NOMO-1 treated with dmso at 0.1 percent for 144 hours (cell line): ENCODE results near the gene ARHGAP23.

Source experiments
- DNase-seq: peaks from one replicate; lab custom pipeline; 2025; ENCODE audit not compliant: unreplicated experiment; lab: John Stamatoyannopoulos, UW

The ARHGAP23 gene

GRCh38 chr17:38442548-38442947, 14.3 kb downstream of the ARHGAP23 start:
- no peak for DNase-seq

- no peak for DNase-seq
Observed at GRCh38 chr17:38443356-38444031, 15.2 kb downstream of the ARHGAP23 start.

DNA sequence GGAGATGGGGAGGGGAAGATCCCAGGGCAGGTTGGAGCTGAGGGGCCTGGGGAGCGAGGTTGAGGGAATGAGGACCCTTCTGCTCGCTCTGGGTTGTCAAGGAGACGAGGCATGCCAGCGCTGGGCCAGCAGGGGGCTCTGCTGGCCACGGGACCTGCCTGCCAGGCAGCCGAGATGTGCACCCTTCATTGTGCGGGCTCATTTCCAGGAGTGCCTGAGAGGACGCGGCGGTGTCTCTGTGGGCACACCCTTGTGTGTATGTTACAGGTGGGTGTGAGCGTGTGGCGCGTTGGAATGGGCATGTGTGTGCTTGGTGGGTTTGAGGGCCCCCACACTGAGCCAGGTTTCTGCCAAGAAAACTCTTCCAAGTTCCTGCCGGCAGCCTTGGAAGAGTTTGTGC, 15.9 kb downstream of the ARHGAP23 start:
- DNase-seq: no peak

DNA sequence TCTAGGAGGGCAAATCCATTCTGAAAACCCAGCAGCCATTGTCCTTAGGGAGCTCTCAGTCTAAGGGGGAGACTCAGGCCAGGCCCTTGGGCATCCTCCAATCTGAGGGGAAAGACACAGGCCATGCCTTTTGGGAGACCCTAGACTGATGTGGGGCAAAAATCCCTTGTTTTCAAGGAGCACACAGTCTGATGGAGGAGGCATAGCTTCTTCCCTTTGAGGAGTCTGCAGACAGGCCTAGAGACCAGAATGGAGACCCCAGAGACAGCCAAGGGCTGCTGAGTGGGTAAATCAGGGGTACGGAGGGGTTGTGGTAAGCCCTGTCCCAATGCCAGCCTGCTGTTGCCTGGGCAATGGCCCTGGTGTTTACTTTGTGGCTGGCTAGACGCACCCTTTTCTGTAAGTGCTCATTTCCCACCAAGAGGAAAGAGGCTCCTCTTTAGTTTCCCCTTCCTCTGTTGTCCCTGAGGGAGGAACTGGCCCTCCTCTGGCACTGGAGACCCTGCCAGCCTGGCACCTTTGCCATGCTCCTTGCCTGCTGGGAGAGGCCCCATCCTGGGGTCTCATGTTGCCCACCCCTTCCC, 19.3 kb downstream of the ARHGAP23 start:
- DNase-seq: no peak

- no peak for DNase-seq
Observed at GRCh38 chr17:38448208-38448771, 20.0 kb downstream of the ARHGAP23 start.

- DNase-seq: no peak
Observed at GRCh38 chr17:38449364-38449763, 21.1 kb downstream of the ARHGAP23 start.

DNA sequence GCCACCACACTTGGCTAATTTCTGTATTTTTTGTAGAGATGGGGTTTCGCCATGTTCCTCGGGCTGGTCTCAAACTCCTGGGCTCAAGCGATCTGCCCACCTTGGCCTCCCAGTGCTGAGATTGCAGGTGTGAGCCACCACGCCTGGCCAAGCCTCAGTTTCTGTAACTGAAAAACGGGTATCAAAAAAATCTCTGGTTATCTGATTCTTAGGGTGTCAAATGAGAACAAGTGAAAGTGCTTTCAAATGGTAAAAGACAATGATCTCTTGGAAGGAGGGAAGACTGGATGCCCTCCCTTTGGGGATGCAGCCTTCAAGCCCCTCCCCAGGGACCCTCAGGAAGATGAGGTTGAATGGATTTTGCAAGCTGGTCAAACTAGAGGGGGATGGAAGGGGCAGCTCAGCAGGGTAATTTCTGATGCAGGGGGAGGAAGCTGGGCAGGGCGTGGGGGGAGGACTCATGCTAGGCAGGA, 22.3 kb downstream of the ARHGAP23 start:
- DNase-seq: no peak

- DNase-seq: no peak
Observed at GRCh38 chr17:38451030-38451839, 23.0 kb downstream of the ARHGAP23 start.

GRCh38 chr17:38451840-38452529, 23.7 kb downstream of the ARHGAP23 start:
- DNase-seq: no peak

DNA sequence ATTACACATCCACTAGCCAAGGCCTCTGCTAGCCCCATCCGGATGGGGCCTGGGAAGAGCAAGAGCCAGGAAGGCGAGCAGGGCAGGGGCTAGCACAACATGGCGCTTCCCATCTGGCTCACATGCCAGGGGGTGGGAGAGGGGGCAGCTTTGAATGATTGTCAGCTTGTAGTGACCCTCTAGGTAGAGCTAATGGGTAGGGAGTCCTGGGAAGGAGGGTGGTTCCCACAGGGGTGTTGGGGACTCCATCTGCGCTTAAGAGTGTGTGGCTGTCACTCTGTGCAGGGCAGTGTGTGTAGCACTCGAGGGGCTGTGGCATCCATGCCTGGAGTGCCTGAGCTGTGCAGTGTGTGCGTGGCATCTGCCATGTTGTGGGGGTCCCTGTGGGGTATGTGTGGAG, 24.5 kb downstream of the ARHGAP23 start:
- DNase-seq: no peak

DNA sequence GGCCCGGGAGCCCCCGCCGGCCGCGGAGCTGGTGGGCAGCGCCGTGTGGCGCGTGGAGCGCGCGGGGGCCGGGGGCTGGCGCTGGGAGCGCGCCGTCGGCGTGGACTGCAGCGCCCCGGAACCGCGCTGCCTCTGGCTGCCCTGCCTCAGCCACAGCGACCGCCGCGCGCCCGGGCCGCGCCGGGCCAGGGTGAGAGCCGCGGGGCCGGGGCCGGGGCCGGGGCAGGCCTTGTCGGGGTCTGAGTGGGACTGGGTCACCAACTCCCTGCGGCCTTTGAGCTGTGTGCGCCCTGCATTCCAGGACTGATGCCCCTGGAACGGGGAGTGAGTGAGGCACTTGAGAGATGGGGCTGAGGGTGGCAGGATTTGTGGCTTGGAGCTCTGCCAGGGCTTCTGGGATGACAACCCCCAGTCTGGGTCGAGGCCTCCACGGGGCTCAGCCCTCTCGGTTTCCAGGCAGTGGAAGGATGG, 25.7 kb downstream of the ARHGAP23 start:
- no peak for DNase-seq

DNA sequence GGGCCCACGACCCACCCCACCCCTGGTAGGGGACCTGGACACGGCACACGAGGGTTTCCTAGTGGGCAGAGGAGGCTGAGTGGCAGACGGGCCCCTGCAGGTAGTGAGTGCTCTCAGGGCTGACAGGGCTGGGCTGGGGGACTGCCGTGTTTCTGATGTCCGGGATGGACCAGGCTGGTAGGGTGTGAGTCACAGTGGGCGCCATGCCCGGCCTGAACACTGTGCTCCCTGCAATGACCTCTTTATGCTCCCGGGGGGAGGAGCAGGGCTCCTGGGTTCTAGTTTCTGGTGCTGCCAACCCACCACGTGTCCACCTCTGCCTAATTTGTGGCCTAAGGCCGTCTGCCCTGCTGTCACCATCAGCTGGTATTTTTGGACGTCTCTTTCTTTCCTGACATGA, 26.3 kb downstream of the ARHGAP23 start:
- DNase-seq: no peak

GRCh38 chr17:38455288-38455915, 27.1 kb downstream of the ARHGAP23 start:
- DNase-seq: no peak

- no peak for DNase-seq
Observed at GRCh38 chr17:38456031-38456815, 28.0 kb downstream of the ARHGAP23 start.

GRCh38 chr17:38457577-38458371, 29.5 kb downstream of the ARHGAP23 start:
- DNase-seq: no peak

GRCh38 chr17:38458521-38458920, 30.3 kb downstream of the ARHGAP23 start:
- no peak for DNase-seq

- no peak for DNase-seq
Observed at GRCh38 chr17:38459567-38459966, 31.3 kb downstream of the ARHGAP23 start.

GRCh38 chr17:38460082-38460715, 31.9 kb downstream of the ARHGAP23 start:
- no peak for DNase-seq
